KMS-11 (cell line): ENCODE data around the gene ITGA4.

ENCODE experiments used
- H2AFZ ChIP-seq: fragments of 200-600 bp; sonication (generic); 2 replicates; pipeline ENCODE4 v1.6.1; 2016; ENCODE audit warnings: antibody characterized with exemption, mixed run types, low read depth
- H3K27ac ChIP-seq: fragments of 200-600 bp; sonication (generic); 2 replicates; pipeline ENCODE4 v1.6.1; 2016; ENCODE audit warnings: mild to moderate bottlenecking, mixed run types
- H3K27me3 ChIP-seq: fragments of 200-600 bp; sonication (generic); 2 replicates; pipeline ENCODE4 v1.6.1; 2017; ENCODE audit warnings: mild to moderate bottlenecking, low read depth, mixed run types, moderate library complexity; ENCODE audit not compliant: insufficient read depth
- H3K36me3 ChIP-seq: fragments of 200-600 bp; sonication (generic); 2 replicates; pipeline ENCODE4 v1.6.1; 2017; ENCODE audit warnings: mild to moderate bottlenecking, mixed run types; ENCODE audit not compliant: insufficient read depth
- H3K4me1 ChIP-seq: fragments of 200-600 bp; sonication (generic); 2 replicates; pipeline ENCODE4 v1.6.1; 2016; ENCODE audit warnings: mild to moderate bottlenecking, low read depth, mixed run types; ENCODE audit not compliant: poor library complexity, severe bottlenecking
- H3K4me2 ChIP-seq: fragments of 200-600 bp; sonication (generic); 2 replicates; pipeline ENCODE4 v1.7.0; 2016; ENCODE audit warnings: mild to moderate bottlenecking, mixed run types
- H3K4me3 ChIP-seq: fragments of 200-600 bp; sonication (generic); IDR thresholded peaks from 2 replicates; pipeline ENCODE4 v1.6.1; 2017; ENCODE audit warnings: low read depth, low read length, mixed read lengths; ENCODE audit not compliant: insufficient read depth
- H3K79me2 ChIP-seq: fragments of 200-600 bp; sonication (generic); 2 replicates; pipeline ENCODE4 v1.6.1; 2016; ENCODE audit warnings: low read depth, mixed run types; ENCODE audit not compliant: insufficient read depth
- H3K9ac ChIP-seq: fragments of 200-600 bp; sonication (generic); 2 replicates; pipeline ENCODE4 v1.6.1; 2016; ENCODE audit warnings: mild to moderate bottlenecking, mixed run types
- H4K20me1 ChIP-seq: fragments of 200-600 bp; sonication (generic); 2 replicates; pipeline ENCODE4 v1.6.1; 2016; ENCODE audit warnings: mild to moderate bottlenecking, mixed run types; ENCODE audit not compliant: insufficient read depth
- CTCF ChIP-seq: fragments of 200-600 bp; sonication (generic); conservative IDR thresholded peaks from 2 replicates; pipeline ENCODE4 v1.6.1; 2017; ENCODE audit warnings: low read depth, mild to moderate bottlenecking, antibody characterized with exemption, low read length, moderate library complexity, mixed read lengths

The ITGA4 gene

GRCh38 chr2:181468811-181469210 is 11.6 kb downstream of the ITGA4 start:
- no peak for TF ChIP-seq CTCF
- no peak overlapping the region for H3K9ac ChIP-seq
- no peak overlapping the region for H3K27ac ChIP-seq
- no peaks in the 10 kb centered on the region for H4K20me1 ChIP-seq
- H3K27me3 ChIP-seq, result no peaks in the 10 kb centered on the region
- H3K4me3 ChIP-seq, result no peak overlapping the region
- H3K36me3 ChIP-seq, result no peaks in the 10 kb centered on the region
- H2AFZ ChIP-seq, result no peak overlapping the region
- H3K79me2 ChIP-seq, result peaks cover 2% of the 10 kb centered on the region; the same call in 1 of the 2 replicates
- H3K4me2 ChIP-seq, result no peak overlapping the region
- H3K4me1 ChIP-seq, result peaks cover 5% of the 10 kb centered on the region

- Histone ChIP-seq H3K79me2 (no peaks in the 10 kb centered on the region; the same call in 1 of the 2 replicates), H3K4me2 (no peak overlapping the region), H4K20me1 (no peaks in the 10 kb centered on the region), H3K9ac (no peak overlapping the region), H3K27me3 (no peaks in the 10 kb centered on the region), H2AFZ (no peak overlapping the region), H3K4me1 (no peaks in the 10 kb centered on the region), H3K4me3 (no peak overlapping the region), H3K27ac (no peak overlapping the region), H3K36me3 (no peaks in the 10 kb centered on the region)
- no peak for TF ChIP-seq CTCF
Measured at GRCh38 chr2:181471226-181471625, 14.0 kb downstream of the ITGA4 start.

- H4K20me1 ChIP-seq, result no peaks in the 10 kb centered on the region
- no peaks in the 10 kb centered on the region for H3K36me3 ChIP-seq
- no peak overlapping the region for H2AFZ ChIP-seq
- no peak overlapping the region for H3K4me2 ChIP-seq
- no peak overlapping the region for H3K27ac ChIP-seq
- no peak for TF ChIP-seq CTCF
- H3K79me2 ChIP-seq, result no peaks in the 10 kb centered on the region; the same call in 1 of the 2 replicates
- no peak overlapping the region for H3K4me3 ChIP-seq
- no peaks in the 10 kb centered on the region for H3K4me1 ChIP-seq
- H3K9ac ChIP-seq, result no peak overlapping the region
- H3K27me3 ChIP-seq, result no peaks in the 10 kb centered on the region
Measured at GRCh38 chr2:181471783-181472182, 14.6 kb downstream of the ITGA4 start.

- Histone ChIP-seq H3K4me1 (no peaks in the 10 kb centered on the region), H2AFZ (no peak overlapping the region), H3K27me3 (no peaks in the 10 kb centered on the region), H3K36me3 (no peaks in the 10 kb centered on the region), H4K20me1 (no peaks in the 10 kb centered on the region), H3K27ac (no peak overlapping the region), H3K9ac (no peak overlapping the region), H3K79me2 (no peaks in the 10 kb centered on the region; the same call in 1 of the 2 replicates), H3K4me2 (no peak overlapping the region), H3K4me3 (no peak overlapping the region)
- TF ChIP-seq CTCF, result no peak
Measured at GRCh38 chr2:181472990-181473389, 15.8 kb downstream of the ITGA4 start.
